ENCODE measurements around the gene HOPX.

Gene HOPX

DNA sequence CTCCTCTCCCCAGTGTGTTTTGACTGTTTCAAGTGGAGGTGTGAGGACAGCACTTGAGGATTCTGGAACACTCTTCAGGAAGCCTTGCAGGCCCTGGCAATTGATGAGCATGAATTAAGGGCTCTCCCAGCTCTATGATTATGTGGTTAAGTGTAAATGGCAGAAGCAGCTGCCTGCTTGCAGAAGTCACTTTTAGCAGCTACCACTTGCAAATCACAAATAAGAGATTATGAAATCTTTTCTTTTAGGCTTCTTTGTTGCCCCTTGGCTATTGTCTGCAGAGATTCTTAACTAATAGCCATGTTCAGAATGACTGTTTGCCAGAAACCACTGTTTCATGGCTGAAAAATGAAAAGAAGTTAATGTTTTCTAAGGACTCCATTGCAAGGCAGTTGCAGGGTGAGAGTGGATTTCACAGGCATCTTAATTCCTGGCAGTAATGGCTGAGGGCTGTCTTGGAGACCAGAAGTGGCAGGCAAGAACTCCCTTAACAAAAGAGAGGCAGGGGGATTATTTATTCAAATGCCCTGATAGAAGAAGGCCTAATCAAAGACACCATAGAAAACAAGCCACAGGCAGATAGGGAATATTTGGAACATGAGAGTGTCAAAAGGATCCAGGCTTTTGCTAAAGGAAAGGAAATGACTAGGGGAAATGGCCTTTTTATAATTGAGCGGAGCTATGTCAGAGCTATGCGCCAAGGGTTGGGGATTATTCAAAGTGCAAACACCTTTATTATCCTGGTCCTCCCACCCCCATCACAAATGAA is 8.3 kb upstream of the HOPX start:
- no peak for DNase-seq (ENCODE audit: extremely low spot score)
- ChIA-PET POLR2A (no interaction called here), CTCF (interaction anchor here (1.2 kb wide), 1 partner anchor 37 kb away, joined by 3 read pairs; no protein-coding TSS in a partner anchor)
- TF ChIP-seq, protein P1, sequence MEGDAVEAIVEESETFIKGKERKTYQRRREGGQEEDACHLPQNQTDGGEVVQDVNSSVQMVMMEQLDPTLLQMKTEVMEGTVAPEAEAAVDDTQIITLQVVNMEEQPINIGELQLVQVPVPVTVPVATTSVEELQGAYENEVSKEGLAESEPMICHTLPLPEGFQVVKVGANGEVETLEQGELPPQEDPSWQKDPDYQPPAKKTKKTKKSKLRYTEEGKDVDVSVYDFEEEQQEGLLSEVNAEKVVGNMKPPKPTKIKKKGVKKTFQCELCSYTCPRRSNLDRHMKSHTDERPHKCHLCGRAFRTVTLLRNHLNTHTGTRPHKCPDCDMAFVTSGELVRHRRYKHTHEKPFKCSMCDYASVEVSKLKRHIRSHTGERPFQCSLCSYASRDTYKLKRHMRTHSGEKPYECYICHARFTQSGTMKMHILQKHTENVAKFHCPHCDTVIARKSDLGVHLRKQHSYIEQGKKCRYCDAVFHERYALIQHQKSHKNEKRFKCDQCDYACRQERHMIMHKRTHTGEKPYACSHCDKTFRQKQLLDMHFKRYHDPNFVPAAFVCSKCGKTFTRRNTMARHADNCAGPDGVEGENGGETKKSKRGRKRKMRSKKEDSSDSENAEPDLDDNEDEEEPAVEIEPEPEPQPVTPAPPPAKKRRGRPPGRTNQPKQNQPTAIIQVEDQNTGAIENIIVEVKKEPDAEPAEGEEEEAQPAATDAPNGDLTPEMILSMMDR (IDR thresholded peaks at IDR 0.05; ENCODE audit: control extremely low read depth, extremely low read depth, low read depth, missing control alignments) = no peak

GRCh38 chr4:56688094-56688647 is 7.1 kb upstream of the HOPX start:
- CTCF ChIA-PET = no interaction called here
- POLR2A ChIA-PET = no interaction called here
- TF ChIP-seq, protein P1 (IDR thresholded peaks at IDR 0.05; ENCODE audit: control extremely low read depth, extremely low read depth, low read depth, missing control alignments) = no peak
- DNase-seq (ENCODE audit: extremely low spot score) = no peak

DNA sequence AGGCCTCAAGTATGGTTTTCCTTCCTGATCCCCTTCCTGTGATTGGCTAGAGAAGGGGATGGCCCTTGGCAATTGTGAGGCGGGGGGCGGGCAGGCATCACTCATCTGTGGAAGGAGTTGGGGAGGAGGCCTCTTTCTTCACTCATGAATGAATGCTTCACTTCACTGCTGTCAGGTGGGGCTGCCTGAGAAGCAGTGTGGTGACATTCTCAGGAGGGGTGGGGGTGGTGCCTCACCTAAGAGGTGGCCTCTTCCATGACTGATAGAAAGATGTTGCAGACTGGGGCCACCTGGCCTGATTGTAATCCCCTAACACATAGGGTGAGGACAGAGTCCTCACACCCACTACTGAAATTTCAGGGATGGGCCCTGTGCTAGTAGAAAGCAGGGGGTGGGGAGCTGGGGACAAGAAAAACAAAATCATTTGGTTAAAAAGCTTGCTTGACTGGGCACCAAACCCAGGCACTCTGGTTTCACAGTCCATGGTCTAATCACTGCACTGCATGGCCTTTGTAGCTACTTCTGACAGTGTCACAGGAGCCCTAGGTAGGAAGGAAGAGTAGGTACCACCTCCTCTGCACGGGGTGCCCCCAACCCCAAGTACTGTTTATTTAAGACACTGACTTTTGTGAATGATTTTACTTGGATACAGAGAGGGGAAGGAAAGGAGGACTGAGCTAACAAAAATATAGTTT is 5.6 kb upstream of the HOPX start:
- ChIA-PET POLR2A (no interaction called here), CTCF (interaction anchor here (0.7 to 1.2 kb wide), 3 partner anchors 9 to 12 kb away, joined by 3 to 5 read pairs (median 3); no protein-coding TSS in a partner anchor)

GRCh38 chr4:56684320-56685050 is 3.4 kb upstream of the HOPX start:
- DNase-seq (ENCODE audit: extremely low spot score) = no peak
- TF ChIP-seq, protein P1 (IDR thresholded peaks at IDR 0.05; ENCODE audit: control extremely low read depth, extremely low read depth, low read depth, missing control alignments) = no peak
- POLR2A ChIA-PET = no interaction called here
- CTCF ChIA-PET = no interaction called here

More for the DNA sequence above, 5.6 kb upstream of the HOPX start:
- DNase-seq (ENCODE audit: extremely low spot score) = no peak
- TF ChIP-seq, protein P1 (IDR thresholded peaks at IDR 0.05; ENCODE audit: control extremely low read depth, extremely low read depth, low read depth, missing control alignments) = no peak

GRCh38 chr4:56683455-56683854 is 2.4 kb upstream of the HOPX start:
- TF ChIP-seq, protein P1 (IDR thresholded peaks at IDR 0.05; ENCODE audit: control extremely low read depth, extremely low read depth, low read depth, missing control alignments) = no peak
- no peak for DNase-seq (ENCODE audit: extremely low spot score)
- POLR2A ChIA-PET = no interaction called here
- CTCF ChIA-PET = no interaction called here

GRCh38 chr4:56681853-56682525 is 893 bp upstream of the HOPX start:
- ChIA-PET CTCF (no interaction called here), POLR2A (no interaction called here)

More at GRCh38 chr4:56681853-56682525, 893 bp upstream of the HOPX start:
- DNase-seq (ENCODE audit: extremely low spot score) = no peak
- TF ChIP-seq, protein P1 (IDR thresholded peaks at IDR 0.05; ENCODE audit: control extremely low read depth, extremely low read depth, low read depth, missing control alignments) = no peak

Measured in GM10248 (cell line).